AG04450 (cell line): Measurements from ENCODE around the gene CALD1. TPM values are rescaled to one million over a fixed set of nuclear protein-coding genes. Genes with fewer than 3 reads are reported as not detected.

Experiments used
- CTCF ChIA-PET: fragments of 300-600, 350-600 bp; formaldehyde crosslinking; extraction: SDS; loops from one replicate; lab custom pipeline; 2022; ENCODE audit warnings: antibody characterized with exemption, inconsistent platforms; lab: Charles Lee
- POLR2A ChIA-PET: fragments of 350-600 bp; formaldehyde crosslinking; extraction: SDS; loops from one replicate; lab custom pipeline; 2021; ENCODE audit warnings: antibody characterized with exemption, inconsistent platforms; lab: Yijun Ruan, JAX
- DNase-seq: peaks from one replicate; pipeline ENCODE4 v3.0.0-alpha.2; 2011; ENCODE audit warnings: low read depth, low spot score
- H3K27ac ChIP-seq: one replicate; pipeline ENCODE4 v1.5.1; 2012; ENCODE audit warnings: low read depth, low read length, control low read depth
- H3K27me3 ChIP-seq: one replicate; pipeline ENCODE4 v1.6.0; 2012; ENCODE audit warnings: low read length; ENCODE audit not compliant: control insufficient read depth, insufficient read depth
- H3K4me3 ChIP-seq: 2 replicates; pipeline ENCODE4 v1.5.1; 2011; ENCODE audit warnings: mild to moderate bottlenecking, low read depth, low read length, control low read depth
- H3K9me3 ChIP-seq: 2 replicates; pipeline ENCODE4 v1.5.1; 2012; ENCODE audit warnings: low read length; ENCODE audit not compliant: control insufficient read depth, insufficient read depth
- polyA plus RNA-seq: library from polyadenylated mRNA; depleted of rRNA; stranded (reverse); fragments of >200 nt; gene quantifications from 2 replicates; pipeline ENCODE4 v1.2.3, GENCODE V29; 2011
- TF ChIP-seq, protein P1 (sequence below): IDR thresholded peaks from 2 replicates; pipeline ENCODE4 v1.5.1; 2011; ENCODE audit warnings: low read depth, low read length, control low read depth, inconsistent platforms

CALD1 gene
- polyA plus RNA-seq, 1 experiment: 804 TPM

DNA sequence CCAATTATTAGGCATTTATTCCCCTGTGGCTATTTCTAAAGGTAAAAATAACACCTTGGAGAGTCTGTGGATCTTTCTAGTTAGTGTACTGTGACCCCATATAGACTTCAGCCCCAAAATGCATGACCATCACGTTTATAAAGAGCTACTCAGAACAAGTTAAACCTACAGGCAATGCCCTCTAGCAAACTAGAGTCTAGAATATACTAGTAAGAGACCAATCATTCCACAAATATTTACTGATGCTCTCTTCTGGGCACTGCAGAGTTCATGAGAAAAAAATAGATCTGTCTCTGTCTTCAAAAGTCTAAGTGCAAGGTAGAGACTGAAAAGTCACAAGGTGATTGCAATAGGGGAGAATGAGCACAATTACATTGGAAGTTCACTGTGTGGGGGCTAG, 20.5 kb upstream of the CALD1 start:
- POLR2A ChIA-PET: interaction anchor here (0.6 kb wide), 1 partner anchor 127 kb away, joined by 4 read pairs; no protein-coding TSS in a partner anchor
- CTCF ChIA-PET: interaction anchor here (1.3 to 1.7 kb wide), 3 partner anchors 9 to 227 kb away, joined by 3 to 8 read pairs (median 6); partner anchors contain the start of gene AGBL3
- TF ChIP-seq, protein P1, sequence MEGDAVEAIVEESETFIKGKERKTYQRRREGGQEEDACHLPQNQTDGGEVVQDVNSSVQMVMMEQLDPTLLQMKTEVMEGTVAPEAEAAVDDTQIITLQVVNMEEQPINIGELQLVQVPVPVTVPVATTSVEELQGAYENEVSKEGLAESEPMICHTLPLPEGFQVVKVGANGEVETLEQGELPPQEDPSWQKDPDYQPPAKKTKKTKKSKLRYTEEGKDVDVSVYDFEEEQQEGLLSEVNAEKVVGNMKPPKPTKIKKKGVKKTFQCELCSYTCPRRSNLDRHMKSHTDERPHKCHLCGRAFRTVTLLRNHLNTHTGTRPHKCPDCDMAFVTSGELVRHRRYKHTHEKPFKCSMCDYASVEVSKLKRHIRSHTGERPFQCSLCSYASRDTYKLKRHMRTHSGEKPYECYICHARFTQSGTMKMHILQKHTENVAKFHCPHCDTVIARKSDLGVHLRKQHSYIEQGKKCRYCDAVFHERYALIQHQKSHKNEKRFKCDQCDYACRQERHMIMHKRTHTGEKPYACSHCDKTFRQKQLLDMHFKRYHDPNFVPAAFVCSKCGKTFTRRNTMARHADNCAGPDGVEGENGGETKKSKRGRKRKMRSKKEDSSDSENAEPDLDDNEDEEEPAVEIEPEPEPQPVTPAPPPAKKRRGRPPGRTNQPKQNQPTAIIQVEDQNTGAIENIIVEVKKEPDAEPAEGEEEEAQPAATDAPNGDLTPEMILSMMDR: no peak

DNA sequence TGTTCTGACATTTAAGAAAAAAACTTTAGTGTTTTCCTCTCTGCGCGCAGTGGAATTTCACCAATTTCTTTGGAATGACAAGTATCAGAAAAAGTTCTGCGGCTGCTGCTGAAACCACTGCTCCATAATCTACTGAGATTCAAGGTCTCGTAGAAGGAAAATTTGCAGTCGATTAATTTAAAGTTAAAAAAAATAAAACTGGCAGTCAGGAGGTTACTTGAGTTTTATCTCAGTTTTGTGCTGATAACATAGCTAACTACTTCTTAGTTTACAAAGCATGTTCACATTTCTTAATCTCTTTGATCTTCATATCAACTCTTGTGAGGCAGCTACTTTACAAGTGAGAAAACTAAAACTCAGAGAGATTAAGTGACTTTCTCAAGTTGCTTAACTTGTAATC, 18.2 kb upstream of the CALD1 start:
- CTCF ChIA-PET: interaction anchor here (1.3 kb wide), 1 partner anchor 71 kb away, joined by 7 read pairs; no protein-coding TSS in a partner anchor
- Histone ChIP-seq H3K9me3 (no peaks in the 10 kb centered on the region), H3K4me3 (no peak overlapping the region), H3K27me3 (no peaks in the 10 kb centered on the region), H3K27ac (no peak overlapping the region)
- TF ChIP-seq, protein P1: no peak
- POLR2A ChIA-PET: no interaction called here
- no peak for DNase-seq

More for the DNA sequence above, 20.5 kb upstream of the CALD1 start:
- H3K4me3 ChIP-seq: no peak overlapping the region
- no peaks in the 10 kb centered on the region for H3K27me3 ChIP-seq
- no peak overlapping the region for H3K27ac ChIP-seq
- DNase-seq: no peak
- H3K9me3 ChIP-seq: no peaks in the 10 kb centered on the region

- no peaks in the 10 kb centered on the region for H3K27me3 ChIP-seq
- no peak overlapping the region for H3K4me3 ChIP-seq
- H3K27ac ChIP-seq: no peak overlapping the region
- TF ChIP-seq, protein P1: no peak
- CTCF ChIA-PET: interaction anchor here (1.2 kb wide), 1 partner anchor 40 kb away, joined by 5 read pairs; no protein-coding TSS in a partner anchor
- POLR2A ChIA-PET: no interaction called here
- no peaks in the 10 kb centered on the region for H3K9me3 ChIP-seq
- no peak for DNase-seq
These were observed 15.5 kb upstream of the CALD1 start for GRCh38 chr7:134763960-134764359.

GRCh38 chr7:134764365-134764764, 15.1 kb upstream of the CALD1 start:
- H3K27ac ChIP-seq: no peak overlapping the region
- TF ChIP-seq, protein P1: no peak
- no peaks in the 10 kb centered on the region for H3K27me3 ChIP-seq
- H3K4me3 ChIP-seq: no peak overlapping the region
- POLR2A ChIA-PET: no interaction called here
- no peak for DNase-seq
- no peaks in the 10 kb centered on the region for H3K9me3 ChIP-seq
- CTCF ChIA-PET: interaction anchor here (1.2 kb wide), 1 partner anchor 41 kb away, joined by 5 read pairs; no protein-coding TSS in a partner anchor

- ChIA-PET POLR2A (interaction anchor here (0.7 to 2.6 kb wide), 7 partner anchors 11 to 121 kb away, joined by 3 to 10 read pairs (median 4); partner anchors contain the start of genes BPGM and CALD1), CTCF (interaction anchor here (0.6 to 3.1 kb wide), 5 partner anchors 9 to 77 kb away, joined by 3 to 11 read pairs (median 3); no protein-coding TSS in a partner anchor)
- TF ChIP-seq, protein P1: no peak
- Histone ChIP-seq H3K4me3 (no peak overlapping the region), H3K9me3 (no peaks in the 10 kb centered on the region), H3K27me3 (no peaks in the 10 kb centered on the region), H3K27ac (no peak overlapping the region)
- DNase-seq: no peak
These were observed 12.5 kb upstream of the CALD1 start for GRCh38 chr7:134766779-134767519.
